HG03045 (cell line): ENCODE measurements around the gene ARHGEF7.

Source experiments
- ATAC-seq: cut with Tn5 transposase; IDR thresholded peaks from one replicate; pipeline ENCODE4 v1.9.1; 2021; ENCODE audit warnings: mild to moderate bottlenecking, moderate library complexity; ENCODE audit not compliant: unreplicated experiment

ARHGEF7 gene

DNA sequence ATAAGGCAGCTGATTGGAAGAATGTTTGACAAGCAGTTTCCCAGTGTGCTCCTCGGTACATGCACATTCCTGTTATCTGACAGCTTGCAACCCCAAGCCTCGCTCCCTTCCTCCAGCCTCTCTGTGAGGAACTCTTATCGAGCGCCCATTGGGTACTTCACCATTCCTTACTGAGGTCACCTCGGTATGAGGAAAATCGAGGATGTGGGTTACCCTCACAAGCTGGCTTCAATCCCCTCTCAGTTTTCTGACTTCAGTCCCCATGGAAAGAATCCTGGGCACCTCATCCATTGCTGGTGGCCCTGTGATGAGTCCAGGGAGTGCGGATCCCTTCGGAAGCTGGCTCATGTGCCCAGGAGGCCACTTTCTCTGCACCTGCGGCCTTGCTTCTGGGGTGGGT, 222.6 kb downstream of the ARHGEF7 start:
- no peak for ATAC-seq

DNA sequence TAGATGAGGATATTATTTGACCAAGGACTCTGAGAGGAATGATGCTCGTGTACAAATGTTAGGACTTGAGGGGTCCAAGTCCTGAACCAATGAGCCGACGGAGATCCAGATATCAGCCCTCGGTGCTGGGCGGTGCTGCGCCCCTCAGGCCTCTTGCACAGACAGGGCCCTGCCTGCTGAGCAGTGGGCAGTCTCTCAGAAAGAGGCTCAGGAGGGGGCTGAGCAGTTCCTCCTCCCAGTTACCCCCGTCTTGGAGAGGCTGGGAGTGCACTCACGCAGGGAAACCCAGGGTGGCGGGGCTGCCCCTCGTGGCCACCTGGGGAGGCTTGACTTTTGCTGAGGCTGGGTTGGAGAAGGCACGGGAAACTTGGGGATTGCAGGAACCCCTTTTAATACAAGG, 223.7 kb downstream of the ARHGEF7 start:
- ATAC-seq = no peak

DNA sequence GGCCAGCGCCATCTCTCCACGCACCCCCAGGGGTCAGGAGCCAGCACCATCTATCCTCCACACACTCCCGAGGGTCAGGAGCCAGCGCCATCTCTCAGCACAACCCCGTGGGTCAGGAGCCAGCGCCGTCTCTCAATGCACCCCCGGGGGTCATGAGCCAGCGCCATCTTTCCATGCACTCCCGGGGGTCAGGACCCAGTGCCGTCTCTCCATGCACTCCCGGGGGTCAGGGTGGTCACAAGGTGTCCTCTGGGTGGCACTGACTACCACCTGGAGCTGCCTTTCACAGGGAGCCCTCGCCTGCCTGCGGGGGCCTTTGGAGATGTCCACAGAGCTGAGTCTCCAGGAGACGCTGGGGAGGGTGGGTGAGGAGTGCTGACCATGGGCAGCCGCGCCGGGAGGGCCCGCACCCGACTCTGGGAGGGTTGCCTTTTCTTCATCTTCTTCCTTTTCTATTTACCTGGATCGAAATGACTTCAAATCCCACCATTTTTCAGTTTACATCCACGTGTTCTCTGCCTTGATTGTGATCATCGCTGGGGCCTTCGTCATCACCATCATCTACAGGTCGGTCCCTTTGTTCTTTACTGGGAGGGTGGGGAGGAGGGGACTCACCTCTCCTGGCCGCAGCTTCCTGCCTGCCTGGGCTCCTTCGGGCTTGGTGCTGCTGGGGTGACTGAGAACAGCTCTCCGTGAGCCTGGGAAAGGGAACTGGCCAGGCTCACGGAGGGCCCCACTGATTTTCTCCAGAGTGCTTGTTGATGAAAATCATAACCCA, 224.4 kb downstream of the ARHGEF7 start:
- ATAC-seq = no peak

DNA sequence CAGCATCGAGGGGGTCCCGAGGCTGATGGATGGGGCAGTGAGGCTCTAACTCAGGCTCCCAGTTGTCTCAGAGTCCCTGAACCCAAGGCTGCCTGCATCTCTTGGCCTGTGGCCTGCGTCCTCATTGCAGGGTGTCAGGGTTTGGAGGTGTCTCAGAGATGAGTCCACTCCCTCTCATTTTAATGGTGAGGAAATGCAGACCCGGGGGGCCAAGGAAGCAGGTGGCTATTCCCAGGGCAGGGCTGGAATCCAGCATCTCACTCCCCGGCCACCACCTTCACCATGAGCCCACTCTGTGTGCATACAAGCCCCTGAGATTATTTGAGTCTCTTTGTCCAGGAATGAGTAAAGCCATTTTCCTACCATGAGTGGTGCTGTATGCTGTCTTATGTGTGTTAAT, 226.8 kb downstream of the ARHGEF7 start:
- no peak for ATAC-seq

DNA sequence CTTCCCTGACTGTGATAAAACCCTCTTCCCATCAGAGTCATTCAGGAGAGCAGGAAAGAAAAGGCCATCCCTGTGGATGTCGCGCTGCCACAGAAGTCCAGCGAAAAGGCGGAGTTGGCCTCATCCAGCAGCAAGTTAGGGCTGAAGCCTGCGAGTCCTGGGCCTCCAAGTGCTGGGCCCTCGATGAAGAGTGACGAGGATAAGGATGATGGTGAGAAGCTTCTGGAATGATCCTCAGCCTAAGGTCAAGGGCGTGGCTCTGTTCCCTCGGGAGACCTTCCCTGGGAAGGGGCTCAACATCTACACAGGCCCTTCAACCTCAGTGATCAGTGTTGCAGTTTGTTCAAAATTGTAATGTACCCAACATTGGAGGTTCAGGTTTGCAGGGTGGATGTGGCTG, 227.6 kb downstream of the ARHGEF7 start:
- no peak for ATAC-seq

DNA sequence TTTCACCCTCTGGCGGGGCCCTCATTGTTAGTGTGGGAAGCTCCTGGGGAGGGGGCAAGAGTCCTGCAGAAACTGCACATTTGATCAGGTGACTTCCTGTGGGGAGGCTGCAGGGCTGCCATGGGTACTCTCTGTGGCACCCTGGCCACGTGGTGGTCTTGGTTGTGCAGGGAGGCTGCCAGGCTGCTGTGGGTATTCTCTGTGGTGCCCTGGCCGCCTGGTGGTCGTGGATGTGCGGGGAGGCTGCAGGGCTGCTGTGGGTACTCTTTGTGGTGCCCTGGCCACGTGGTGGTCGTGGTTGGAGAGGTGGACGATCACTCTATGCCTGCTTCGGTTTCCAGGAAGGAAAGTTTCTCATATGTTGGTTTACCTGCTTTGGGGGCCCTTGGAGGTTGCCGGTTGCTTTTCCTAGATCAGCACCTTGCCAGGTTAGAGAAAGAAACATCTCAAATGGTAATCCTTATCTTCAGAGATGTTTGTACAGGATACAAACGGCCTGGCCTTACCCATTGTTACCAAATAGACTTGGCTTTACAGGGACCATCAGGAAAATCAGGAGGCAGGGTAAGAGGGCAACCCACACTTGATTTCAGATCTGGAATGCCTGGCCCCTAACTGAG, 228.2 kb downstream of the ARHGEF7 start:
- ATAC-seq = no peak

DNA sequence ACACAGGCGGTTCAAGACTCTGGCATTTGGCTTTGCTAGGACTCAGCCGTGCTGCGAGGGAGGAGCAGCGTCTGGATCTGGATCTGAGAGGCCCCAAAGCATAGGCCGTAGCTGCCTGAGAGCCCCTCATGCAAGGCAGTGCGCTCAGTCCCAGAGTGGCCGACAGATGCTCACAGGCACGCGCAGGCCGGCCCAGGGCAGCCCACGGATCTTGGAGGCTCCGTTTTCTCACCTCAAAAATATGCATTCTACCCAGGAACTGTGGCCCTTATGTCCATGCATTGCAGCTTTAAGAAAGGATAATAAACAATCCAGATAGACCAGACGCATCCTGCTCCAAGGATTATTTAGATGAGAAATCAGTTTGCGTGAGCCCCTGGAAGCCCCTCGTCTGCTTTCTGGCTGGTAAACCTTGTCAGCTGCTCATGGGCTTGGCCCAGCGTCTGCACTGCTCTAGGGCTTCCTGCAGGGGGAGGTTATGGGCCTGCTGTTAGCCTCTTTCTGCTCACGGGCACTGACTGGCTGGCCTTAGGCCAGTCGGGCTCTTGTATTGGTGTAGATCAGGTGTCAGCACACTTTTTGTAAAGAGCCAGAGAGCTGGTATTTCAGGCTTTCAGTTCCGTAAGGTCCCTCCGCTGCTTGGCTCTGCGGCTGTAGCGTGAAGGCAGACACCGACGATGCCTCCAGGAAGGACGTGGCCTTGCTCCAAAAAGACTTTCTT, 229.5 kb downstream of the ARHGEF7 start:
- no peak for ATAC-seq

DNA sequence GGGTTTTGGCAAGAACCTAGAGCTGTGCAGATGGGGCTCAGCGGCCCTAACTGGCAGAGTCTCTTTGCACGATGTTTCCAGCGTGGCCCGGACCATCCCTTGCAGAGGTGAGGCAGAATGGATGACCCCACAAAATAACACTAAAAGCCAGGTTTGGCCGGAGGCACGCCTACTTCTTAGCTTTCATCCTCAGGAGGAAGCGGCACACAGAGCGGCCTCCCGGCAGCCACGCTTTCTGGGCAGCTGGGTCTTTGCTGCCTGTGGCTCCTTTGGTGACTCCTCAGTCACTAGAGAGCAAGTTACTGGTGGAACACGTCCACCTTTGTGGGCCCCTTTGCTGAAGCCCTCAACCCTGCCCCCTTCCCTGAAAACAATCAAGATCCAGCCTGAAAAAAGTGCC, 230.6 kb downstream of the ARHGEF7 start:
- ATAC-seq = no peak

DNA sequence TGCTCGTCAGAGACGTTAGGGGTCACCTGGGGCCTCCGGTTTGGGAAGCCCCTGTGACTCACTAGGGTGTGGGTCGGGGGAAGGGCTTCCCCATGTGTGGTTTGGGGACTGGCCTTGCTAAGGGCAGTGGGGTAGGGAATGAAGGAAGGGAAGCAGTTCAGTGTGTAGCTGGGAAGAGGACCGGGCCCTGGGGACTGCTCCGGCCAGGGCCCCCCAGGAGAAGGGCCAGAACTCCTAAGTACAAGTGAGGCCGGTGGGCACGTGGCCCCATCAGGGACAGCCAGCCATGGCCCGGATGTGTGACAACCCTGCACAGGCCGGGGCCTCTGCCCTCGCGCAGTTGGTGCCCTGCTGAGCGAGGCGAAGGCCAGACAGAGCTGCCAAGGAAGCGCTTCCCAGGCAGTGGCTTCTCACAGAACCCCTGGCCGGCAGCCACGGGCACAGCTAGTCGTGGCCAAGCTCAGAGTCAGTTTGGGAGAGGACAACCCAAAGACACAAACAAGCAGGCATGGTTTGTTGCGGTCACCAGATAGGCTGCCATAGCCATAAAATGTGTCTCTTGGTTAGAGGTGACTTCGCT, 231.1 kb downstream of the ARHGEF7 start:
- ATAC-seq = no peak

DNA sequence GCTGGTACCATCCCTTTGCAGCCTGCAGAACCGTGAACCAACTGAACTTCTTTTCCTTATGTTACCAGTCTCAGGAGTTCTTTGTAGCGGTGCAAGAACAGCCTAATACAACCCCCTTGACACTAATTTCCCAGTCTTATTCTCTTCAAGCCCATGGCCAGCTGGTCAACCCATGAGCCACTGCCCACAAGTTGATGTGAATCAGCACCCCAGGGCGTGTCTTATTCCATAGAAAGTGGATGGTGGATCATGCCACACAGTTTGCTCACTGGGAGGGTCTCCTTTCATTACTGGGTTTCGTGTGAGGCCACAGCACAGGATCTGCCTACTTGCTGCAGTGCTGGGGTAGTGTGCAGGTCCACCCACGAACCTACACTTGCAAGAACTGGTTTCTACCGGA, 232.3 kb downstream of the ARHGEF7 start:
- ATAC-seq = no peak

DNA sequence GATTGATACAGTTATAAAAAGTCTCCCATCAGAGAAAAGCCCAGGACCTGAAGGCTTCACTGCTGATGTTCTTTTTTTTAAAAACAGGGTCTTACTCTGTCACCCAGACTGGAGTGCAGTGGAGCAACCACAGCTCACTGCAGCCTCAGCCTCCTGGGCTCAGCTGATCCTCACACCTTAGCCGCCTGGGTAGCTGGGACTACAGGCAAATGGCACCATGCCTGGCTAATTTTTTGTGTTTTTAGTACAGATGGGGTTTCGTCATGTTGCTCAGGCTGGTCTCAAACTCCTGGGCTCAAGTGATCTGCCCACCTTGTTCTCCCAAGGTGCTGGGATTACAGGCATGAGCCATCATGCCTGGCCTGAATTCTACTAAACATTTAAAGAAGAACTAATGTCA, 238.4 kb downstream of the ARHGEF7 start:
- no peak for ATAC-seq

DNA sequence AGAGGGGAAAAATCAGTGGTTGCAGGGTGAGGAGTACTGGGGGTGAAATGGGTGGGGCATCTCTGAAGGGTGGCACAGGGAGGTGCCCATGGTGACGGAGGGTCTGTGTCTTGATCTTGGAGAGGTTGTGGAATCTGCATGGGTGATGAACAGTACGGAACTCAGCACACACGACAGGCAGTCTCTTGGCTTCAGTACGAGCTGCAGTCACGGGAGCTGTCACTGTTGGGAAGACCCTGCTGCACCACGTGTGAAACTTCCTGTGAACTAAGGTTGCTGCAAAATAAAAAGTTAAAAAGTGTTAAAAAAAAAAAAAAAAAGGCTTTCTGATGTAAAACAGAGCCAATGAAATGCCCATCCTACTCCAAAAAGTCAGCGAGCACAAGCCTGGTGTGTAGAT, 239.7 kb downstream of the ARHGEF7 start:
- ATAC-seq = no peak
